ENCODE results near the gene SLC44A1.

GRCh38 chr9:105220451-105220850, 24.0 kb upstream of the SLC44A1 start:
- TF ChIP-seq CTCF (IDR thresholded peaks at IDR 0.05), result no peak
- TF ChIP-seq EP300 (IDR thresholded peaks at IDR 0.05), result no peak
- no peak for TF ChIP-seq POLR2A (IDR thresholded peaks at IDR 0.05)

All from tibial nerve (tissue), 4 donors.